MCF 10A (cell line): ENCODE measurements around the gene ERG. TPM values are rescaled to one million over a fixed set of nuclear protein-coding genes. Genes with fewer than 3 reads are reported as not detected.

Source experiments
- BruUV-seq: library from RNA; stranded (reverse); fragments of 400-500 nt; replicated peaks from 2 replicates; lab custom pipeline; 2021; lab: Mats Ljungman, UMichigan
- CTCF ChIA-PET: fragments of 300-600 bp; sonication (Branson Sonifier 250); formaldehyde crosslinking; extraction: SDS; loops from one replicate; lab custom pipeline; 2021; ENCODE audit warnings: antibody characterized with exemption, inconsistent platforms; lab: Yijun Ruan, JAX
- POLR2A ChIA-PET: fragments of 300-600, 350-650 bp; sonication (Branson Sonifier 250); formaldehyde crosslinking; extraction: SDS; loops from one replicate; lab custom pipeline; 2020; ENCODE audit warnings: antibody characterized with exemption, inconsistent platforms; lab: Yijun Ruan, JAX
- DNase-seq: peaks from one replicate; pipeline ENCODE4 v3.0.0-alpha.2; 2018; ENCODE audit not compliant: unreplicated experiment
- H3K27ac Mint-ChIP-seq: one replicate; pipeline ENCODE4 v1.8.0; 2022; ENCODE audit warnings: mild to moderate bottlenecking, low read depth, mixed read lengths; ENCODE audit not compliant: unreplicated experiment
- H3K27me3 Mint-ChIP-seq: one replicate; pipeline ENCODE4 v1.8.0; 2022; ENCODE audit warnings: mixed read lengths; ENCODE audit not compliant: insufficient read depth, unreplicated experiment
- H3K36me3 Mint-ChIP-seq: one replicate; pipeline ENCODE4 v1.8.0; 2022; ENCODE audit warnings: mild to moderate bottlenecking, moderate library complexity, mixed read lengths; ENCODE audit not compliant: insufficient read depth, unreplicated experiment
- H3K4me1 Mint-ChIP-seq: one replicate; pipeline ENCODE4 v1.8.0; 2022; ENCODE audit warnings: mixed read lengths; ENCODE audit not compliant: insufficient read depth, unreplicated experiment
- H3K4me3 Mint-ChIP-seq: one replicate; pipeline ENCODE4 v1.8.0; 2022; ENCODE audit warnings: mild to moderate bottlenecking, moderate library complexity, mixed read lengths; ENCODE audit not compliant: unreplicated experiment
- H3K9me3 Mint-ChIP-seq: one replicate; pipeline ENCODE4 v1.8.0; 2022; ENCODE audit warnings: mixed read lengths; ENCODE audit not compliant: unreplicated experiment
- CTCF ChIP-seq: fragments of 200-600 bp; IDR thresholded peaks from one replicate; pipeline ENCODE4 v1.8.0; 2022; ENCODE audit warnings: antibody characterized with exemption, mild to moderate bottlenecking; ENCODE audit not compliant: unreplicated experiment
- intact Hi-C: fragments of 100-400 bp; cut with micrococcal nuclease; formaldehyde crosslinking; loops from 2 replicates; pipeline ENCODE4 v1.14.1; 2022
- total RNA-seq: library from RNA; stranded (reverse); gene quantifications from 2 replicates; pipeline ENCODE4 v1.2.3, GENCODE V29; 2022

ERG gene
- total RNA-seq, 1 experiment from 2014 or later, result not detected

GRCh38 chr21:38429011-38429410 lies 69.3 kb downstream of the ERG start:
- POLR2A ChIA-PET, result no interaction called here
- H3K9me3 Mint-ChIP-seq, result no peaks in the 10 kb centered on the region
- CTCF ChIA-PET, result no interaction called here
- no peak for TF ChIP-seq CTCF
- no peaks in the 10 kb centered on the region for H3K4me1 Mint-ChIP-seq
- H3K4me3 Mint-ChIP-seq, result no peak overlapping the region
- H3K36me3 Mint-ChIP-seq, result peaks cover 5% of the 10 kb centered on the region
- no peak overlapping the region for H3K27ac Mint-ChIP-seq
- DNase-seq, result no peak
- BruUV-seq, result no TSS peak
- intact Hi-C loops, result no loop called here
- peaks cover 12% of the 10 kb centered on the region for H3K27me3 Mint-ChIP-seq

GRCh38 chr21:38428211-38428610 lies 70.1 kb downstream of the ERG start:
- TF ChIP-seq CTCF, result no peak
- no TSS peak for BruUV-seq
- peaks cover 12% of the 10 kb centered on the region for H3K27me3 Mint-ChIP-seq

DNA sequence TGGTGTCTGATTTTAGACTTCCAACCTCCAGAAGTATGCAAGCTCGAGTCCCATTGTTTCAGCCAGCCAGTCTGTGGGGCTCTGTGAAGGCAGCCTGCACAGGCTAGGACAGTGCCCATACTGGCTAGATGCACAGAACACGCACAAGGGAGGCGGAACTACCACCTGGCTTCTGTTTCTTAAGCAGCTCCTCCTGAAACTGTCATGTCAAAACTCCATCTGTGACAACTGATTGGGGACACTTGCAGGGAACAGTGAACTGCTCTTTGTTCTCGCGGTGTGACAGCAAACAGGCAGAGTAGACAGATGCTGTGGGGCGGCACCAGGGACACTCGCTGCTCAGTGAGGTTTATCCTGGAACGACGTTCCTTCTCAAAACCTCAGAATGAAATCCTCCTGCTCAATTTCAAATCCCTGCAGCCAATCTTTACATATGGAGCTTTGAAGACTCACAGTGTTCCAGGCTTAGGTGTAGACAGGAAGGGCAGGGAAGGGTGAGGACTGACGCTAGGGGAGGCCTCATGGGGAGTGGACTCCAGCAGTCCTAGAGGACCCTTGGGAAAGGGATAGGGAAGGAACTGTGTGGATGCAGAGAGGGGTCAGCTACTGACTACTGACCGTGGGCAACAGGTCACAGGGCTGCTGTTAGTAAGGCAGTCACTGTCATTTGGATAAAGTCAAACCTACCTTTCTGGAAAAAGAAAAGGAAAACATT lies 73.8 kb downstream of the ERG start:
- H3K9me3 Mint-ChIP-seq, result no peaks in the 10 kb centered on the region
- no peaks in the 10 kb centered on the region for H3K36me3 Mint-ChIP-seq
- intact Hi-C loops, result no loop called here

More at GRCh38 chr21:38428211-38428610, 70.1 kb downstream of the ERG start:
- Mint-ChIP-seq H3K36me3 (no peaks in the 10 kb centered on the region), H3K9me3 (no peaks in the 10 kb centered on the region), H3K27ac (no peak overlapping the region), H3K4me3 (no peak overlapping the region), H3K4me1 (no peaks in the 10 kb centered on the region)
- ChIA-PET CTCF (no interaction called here), POLR2A (no interaction called here)
- no peak for DNase-seq
- intact Hi-C loops, result no loop called here

GRCh38 chr21:38422082-38422481 lies 76.2 kb downstream of the ERG start:
- CTCF ChIA-PET, result no interaction called here
- DNase-seq, result no peak
- POLR2A ChIA-PET, result no interaction called here
- no peaks in the 10 kb centered on the region for H3K4me1 Mint-ChIP-seq
- no peaks in the 10 kb centered on the region for H3K9me3 Mint-ChIP-seq
- TF ChIP-seq CTCF, result no peak
- H3K36me3 Mint-ChIP-seq, result no peaks in the 10 kb centered on the region
- H3K27me3 Mint-ChIP-seq, result no peaks in the 10 kb centered on the region
- intact Hi-C loops, result no loop called here
- H3K4me3 Mint-ChIP-seq, result no peak overlapping the region
- H3K27ac Mint-ChIP-seq, result no peak overlapping the region
- BruUV-seq, result no TSS peak

More for the DNA sequence above, 73.8 kb downstream of the ERG start:
- Mint-ChIP-seq H3K27me3 (peaks cover 12% of the 10 kb centered on the region), H3K4me3 (no peak overlapping the region), H3K4me1 (no peaks in the 10 kb centered on the region), H3K27ac (no peak overlapping the region)
- CTCF ChIA-PET, result no interaction called here
- no peak for TF ChIP-seq CTCF
- POLR2A ChIA-PET, result no interaction called here
- BruUV-seq, result no TSS peak
- DNase-seq, result no peak
